Hematopoietic multipotent progenitor cell (in vitro differentiated cells): ENCODE measurements around the gene PHF20. TPM values are rescaled to one million over a fixed set of nuclear protein-coding genes. Genes with fewer than 3 reads are reported as not detected.
"Not testable (repeated sequence)": the region's sequence is repeated elsewhere in the genome, so short reads cannot be mapped to it uniquely, and the experiment has no call there.

Experiments used
- DNase-seq, 3 donors: peaks; one replicate each; pipeline ENCODE4 v3.0.0-alpha.2; 2011 to 2015; ENCODE audit warnings: low read depth in 2 of 3, low spot score in 2 of 3
- total RNA-seq: library from RNA; depleted of rRNA; stranded (reverse); fragments of >200 nt; gene quantifications from one replicate; pipeline ENCODE4 v1.2.3, GENCODE V29; 2012

The PHF20 gene
- total RNA-seq, 1 donor, result 42.3 TPM

GRCh38 chr20:35882427-35883161 is 110.8 kb downstream of the PHF20 start:
- not testable (repeated sequence) for DNase-seq

- no peak for DNase-seq
Measured at GRCh38 chr20:35883336-35883777, 111.5 kb downstream of the PHF20 start.

GRCh38 chr20:35883778-35884540 is 112.1 kb downstream of the PHF20 start:
- DNase-seq, result peak; percentile 6 to 86 (median 63)

- no peak for DNase-seq
Measured at GRCh38 chr20:35884541-35884865, 112.7 kb downstream of the PHF20 start.

- DNase-seq, result no peak
Measured at GRCh38 chr20:35885212-35885611, 113.4 kb downstream of the PHF20 start.

- no peak for DNase-seq
Measured at GRCh38 chr20:35886537-35886936, 114.7 kb downstream of the PHF20 start.

- DNase-seq, result peak in 2 of 3 donors; percentile 8
Measured at GRCh38 chr20:35887393-35888064, 115.7 kb downstream of the PHF20 start.

GRCh38 chr20:35888657-35889056 is 116.8 kb downstream of the PHF20 start:
- no peak for DNase-seq

- no peak for DNase-seq
Measured at GRCh38 chr20:35891375-35891774, 119.6 kb downstream of the PHF20 start.

- DNase-seq, result no peak
Measured at GRCh38 chr20:35892871-35893270, 121.1 kb downstream of the PHF20 start.

GRCh38 chr20:35893942-35894341 is 122.1 kb downstream of the PHF20 start:
- no peak for DNase-seq

- DNase-seq, result not testable (repeated sequence)
Measured at GRCh38 chr20:35895516-35895915, 123.7 kb downstream of the PHF20 start.

- no peak for DNase-seq
Measured at GRCh38 chr20:35899064-35899463, 127.2 kb downstream of the PHF20 start.

- not testable (repeated sequence) for DNase-seq
Measured at GRCh38 chr20:35901230-35901629, 129.4 kb downstream of the PHF20 start.

- DNase-seq, result no peak
Measured at GRCh38 chr20:35901678-35902544, 130.1 kb downstream of the PHF20 start.

- no peak for DNase-seq
Measured at GRCh38 chr20:35902545-35902941, 130.7 kb downstream of the PHF20 start.

GRCh38 chr20:35903843-35904242 is 132.0 kb downstream of the PHF20 start:
- no peak for DNase-seq

- DNase-seq, result no peak
Measured at GRCh38 chr20:35904982-35905663, 133.3 kb downstream of the PHF20 start.

GRCh38 chr20:35907017-35907701 is 135.3 kb downstream of the PHF20 start:
- no peak for DNase-seq
